Type B pancreatic cell (in vitro differentiated cells): ENCODE data around the gene CRHR2. TPM values are rescaled to one million over a fixed set of nuclear protein-coding genes. Genes with fewer than 3 reads are reported as not detected.
A peak's percentile ranks its signal among the peaks of the same experiment; 100 is the strongest.

Source experiments
- DNase-seq: peaks from one replicate; pipeline ENCODE4 v3.0.0; 2021; ENCODE audit warnings: mixed read lengths; ENCODE audit not compliant: unreplicated experiment; ENCODE audit errors: extremely low spot score
- H3K27ac Mint-ChIP-seq: 2 replicates; pipeline ENCODE4 v1.8.0; 2021; ENCODE audit warnings: mild to moderate bottlenecking, mixed read lengths
- H3K27me3 Mint-ChIP-seq: 2 replicates; pipeline ENCODE4 v1.8.0; 2021; ENCODE audit warnings: mixed read lengths
- H3K36me3 Mint-ChIP-seq: 2 replicates; pipeline ENCODE4 v1.8.0; 2021; ENCODE audit warnings: mixed read lengths
- H3K4me1 Mint-ChIP-seq: one replicate; pipeline ENCODE4 v1.8.0; 2021; ENCODE audit warnings: mixed read lengths; ENCODE audit not compliant: unreplicated experiment
- H3K4me3 Mint-ChIP-seq: 2 replicates; pipeline ENCODE4 v1.8.0; 2021; ENCODE audit warnings: mild to moderate bottlenecking, mixed read lengths
- H3K9me3 Mint-ChIP-seq: 2 replicates; pipeline ENCODE4 v1.8.0; 2021; ENCODE audit warnings: mixed read lengths
- CTCF ChIP-seq: fragments of 200-600 bp; sonication (generic); conservative IDR thresholded peaks from 2 replicates; pipeline ENCODE4 v1.5.0; 2021; ENCODE audit warnings: antibody characterized with exemption, mild to moderate bottlenecking
- long read RNA-seq: library from polyadenylated mRNA; unstranded; transcript quantifications from one replicate; pipeline ENCODE4 v2.0.0, GENCODE V29; 2020
- total RNA-seq: library from RNA; stranded (reverse); gene quantifications from 2 replicates; pipeline ENCODE4 v1.2.1, GENCODE V29; 2021; ENCODE audit warnings: low replicate concordance

The CRHR2 gene
- total RNA-seq, result 0.21 and 0.27 TPM in 2 replicates
- long read RNA-seq, result 0 reads

DNA sequence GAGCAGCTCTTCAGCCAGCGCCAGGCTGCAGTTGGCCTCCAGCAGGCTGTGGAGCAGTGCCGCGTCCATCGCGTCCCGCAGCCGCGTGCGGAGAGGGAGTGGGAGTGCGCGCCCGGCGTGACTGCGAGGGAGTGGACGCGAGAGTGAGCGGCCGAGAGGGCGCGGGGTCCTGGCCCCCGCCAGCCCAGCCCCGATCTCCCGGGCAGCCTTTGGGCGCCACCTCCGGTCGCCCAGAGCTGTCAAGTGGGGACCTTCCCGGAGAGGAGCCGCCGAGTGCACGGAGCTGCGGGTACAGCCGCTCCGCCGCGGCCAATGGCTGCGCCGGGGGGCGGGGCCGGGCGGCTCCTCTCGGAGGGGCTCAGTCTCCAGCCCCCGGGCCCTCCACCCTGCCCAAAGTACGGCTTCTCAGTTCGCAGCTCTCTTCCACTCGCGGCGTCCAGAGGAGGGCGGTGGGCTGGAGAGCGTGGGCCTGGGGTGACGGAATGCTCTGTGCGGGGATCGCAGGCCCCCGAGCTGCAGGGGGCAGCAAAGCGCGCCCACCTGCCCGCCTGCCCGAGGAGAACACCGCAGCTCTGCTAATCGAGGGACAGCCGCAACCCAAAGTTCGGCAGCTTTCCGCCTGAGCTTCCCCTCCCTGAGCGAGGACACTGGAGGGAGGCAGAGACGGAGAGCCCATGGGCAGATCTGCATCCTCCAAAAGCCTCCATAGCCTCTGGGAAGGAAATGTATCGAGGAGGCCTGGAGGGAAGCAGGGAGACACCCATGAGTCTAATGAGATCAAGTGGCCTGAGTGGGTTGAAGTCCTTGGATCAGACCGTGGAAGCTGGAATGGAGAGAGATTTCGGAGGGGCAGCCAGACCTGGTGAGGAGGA, at the start of gene CRHR2:
CRHR2 (minus strand) TSS at position 245 of the 872 bp plus-strand sequence; CDS start at position 69, 176 bp downstream.
- Mint-ChIP-seq H3K36me3 (no peaks in the 10 kb centered on the region), H3K27ac (no peak within 1 kb of the TSS), H3K4me1 (peaks cover 6% of the 10 kb centered on the region), H3K27me3 (peaks cover 80% of the 10 kb centered on the region), H3K4me3 (peak within 1 kb of the TSS; percentile 85), H3K9me3 (no peaks in the 10 kb centered on the region)
- no peak for DNase-seq
- TF ChIP-seq CTCF, result peak; percentile 66

- Mint-ChIP-seq H3K9me3 (no peaks in the 10 kb centered on the region), H3K4me3 (no peak overlapping the region), H3K27me3 (peaks cover 44% of the 10 kb centered on the region), H3K36me3 (no peaks in the 10 kb centered on the region), H3K4me1 (no peaks in the 10 kb centered on the region), H3K27ac (no peak overlapping the region)
- no peak for DNase-seq
- no peak for TF ChIP-seq CTCF
Observed at GRCh38 chr7:30731581-30731980, 49.3 kb upstream of the CRHR2 start.

- no peak for TF ChIP-seq CTCF
- no peak overlapping the region for H3K27ac Mint-ChIP-seq
- no peak for DNase-seq
- peaks cover 44% of the 10 kb centered on the region for H3K27me3 Mint-ChIP-seq
- no peak overlapping the region for H3K4me3 Mint-ChIP-seq
- H3K36me3 Mint-ChIP-seq, result no peaks in the 10 kb centered on the region
- H3K9me3 Mint-ChIP-seq, result no peaks in the 10 kb centered on the region
- H3K4me1 Mint-ChIP-seq, result no peaks in the 10 kb centered on the region
Observed at GRCh38 chr7:30730996-30731395, 48.7 kb upstream of the CRHR2 start.

DNA sequence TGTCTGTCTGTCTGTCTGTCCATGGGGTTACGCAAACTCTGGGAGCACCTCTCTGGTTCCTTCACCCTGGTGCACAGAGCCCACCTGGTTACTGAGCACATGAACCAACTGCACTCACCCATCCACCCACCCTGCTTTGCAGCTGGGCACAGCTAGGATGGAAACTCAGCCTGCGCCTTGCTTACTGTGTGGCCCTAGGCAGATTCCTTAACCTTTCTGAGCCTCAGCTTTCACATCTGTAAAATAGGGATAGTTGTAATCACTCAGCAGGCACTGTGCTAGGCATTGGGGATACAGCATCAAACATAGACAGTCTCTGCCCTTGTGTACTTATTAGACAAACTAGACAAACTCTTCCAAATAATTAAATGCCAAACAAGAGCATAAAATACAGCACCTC, 47.8 kb upstream of the CRHR2 start:
- no peaks in the 10 kb centered on the region for H3K4me1 Mint-ChIP-seq

DNA sequence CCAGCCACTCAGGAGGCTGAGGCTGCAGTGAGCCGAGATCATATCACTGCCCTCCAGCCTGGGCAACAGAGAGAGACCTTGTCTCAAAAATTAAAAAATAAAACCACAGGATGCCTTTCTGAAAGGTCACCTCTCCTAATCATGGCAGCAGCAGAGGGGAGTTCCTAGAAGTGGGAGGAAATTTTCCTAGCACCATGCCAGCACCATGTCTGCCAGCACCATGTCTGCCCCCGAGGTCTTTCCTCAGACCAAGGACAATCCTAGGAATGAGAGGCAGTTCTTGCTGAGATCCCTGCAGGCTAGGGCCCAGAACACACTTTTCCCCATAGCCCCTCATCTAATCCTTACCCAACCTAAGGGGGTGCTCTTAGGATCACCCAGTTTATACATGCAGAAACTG, 47.4 kb upstream of the CRHR2 start:
- Mint-ChIP-seq H3K27ac (no peak overlapping the region), H3K4me1 (no peaks in the 10 kb centered on the region), H3K36me3 (no peaks in the 10 kb centered on the region), H3K9me3 (no peaks in the 10 kb centered on the region), H3K27me3 (peaks cover 51% of the 10 kb centered on the region), H3K4me3 (no peak overlapping the region)
- no peak for TF ChIP-seq CTCF
- DNase-seq, result no peak

More for the DNA sequence above, 47.8 kb upstream of the CRHR2 start:
- no peak for DNase-seq
- H3K4me3 Mint-ChIP-seq, result no peak overlapping the region
- H3K36me3 Mint-ChIP-seq, result no peaks in the 10 kb centered on the region
- H3K9me3 Mint-ChIP-seq, result no peaks in the 10 kb centered on the region
- peaks cover 49% of the 10 kb centered on the region for H3K27me3 Mint-ChIP-seq
- TF ChIP-seq CTCF, result no peak
- no peak overlapping the region for H3K27ac Mint-ChIP-seq
